ENCODE data around the gene ARHGAP31. TPM values are rescaled to one million over a fixed set of nuclear protein-coding genes. Genes with fewer than 3 reads are reported as not detected.

Gene ARHGAP31
- total RNA-seq, 6 experiments from 2014 or later = 1.6 to 8.7 (median 4.9) TPM

GRCh38 chr3:119297169-119297568 lies 3.0 kb downstream of the ARHGAP31 start:
- Histone ChIP-seq H3K27me3 (no peaks in the 10 kb centered on the region), H3K27ac (no peak overlapping the region), H3K4me1 (no peaks in the 10 kb centered on the region), H3K4me3 (no peak overlapping the region), H3K9me3 (no peaks in the 10 kb centered on the region), H3K36me3 (no peaks in the 10 kb centered on the region)
- DNase-seq (no peak), ATAC-seq (no peak)
- intact Hi-C loops (cut with DNase I) = no loop called here
- TF ChIP-seq POLR2A (IDR thresholded peaks at IDR 0.05) (no peak), CTCF (IDR thresholded peaks at IDR 0.05) (no peak)

- no peak overlapping the region for H3K4me3 ChIP-seq
- DNase-seq (no peak), ATAC-seq (no peak)
- intact Hi-C loops (cut with DNase I) = no loop called here
- H3K9me3 ChIP-seq = no peaks in the 10 kb centered on the region
- H3K4me1 ChIP-seq = no peaks in the 10 kb centered on the region
- no peaks in the 10 kb centered on the region for H3K27me3 ChIP-seq
- WGBS (ENCODE audit: insufficient coverage, low coverage, low lambda C conversion rate, missing lambda C conversion rate) = 90% methylated on average over 11 of the region's 11 CpGs
- no peak overlapping the region for H3K27ac ChIP-seq
- TF ChIP-seq CTCF (IDR thresholded peaks at IDR 0.05) (no peak), POLR2A (IDR thresholded peaks at IDR 0.05) (no peak)
- H3K36me3 ChIP-seq = no peaks in the 10 kb centered on the region
Measured at GRCh38 chr3:119298565-119298941, 4.4 kb downstream of the ARHGAP31 start.

- no peaks in the 10 kb centered on the region for H3K9me3 ChIP-seq
- H3K27ac ChIP-seq = peak overlapping the region in 1 of 3 donors; percentile 43
- no peaks in the 10 kb centered on the region for H3K27me3 ChIP-seq
- H3K4me3 ChIP-seq = no peak overlapping the region
- ATAC-seq = peak; percentile 24 to 61 (median 54)
- 69% methylated on average over 3 of the region's 5 CpGs for WGBS (ENCODE audit: insufficient coverage, low coverage, low lambda C conversion rate, missing lambda C conversion rate)
- TF ChIP-seq CTCF (IDR thresholded peaks at IDR 0.05) = no peak
- intact Hi-C loops (cut with DNase I) = no loop called here
- H3K36me3 ChIP-seq = no peaks in the 10 kb centered on the region
- no peaks in the 10 kb centered on the region for H3K4me1 ChIP-seq
- DNase-seq = no peak
Measured at GRCh38 chr3:119300991-119301391, 6.8 kb downstream of the ARHGAP31 start.

- no peaks in the 10 kb centered on the region for H3K27me3 ChIP-seq
- no peaks in the 10 kb centered on the region for H3K36me3 ChIP-seq
- ATAC-seq (peak; percentile 18 to 73 (median 65)), DNase-seq (no peak)
- H3K9me3 ChIP-seq = no peaks in the 10 kb centered on the region
- 38% methylated on average over 3 of the region's 3 CpGs for WGBS (ENCODE audit: insufficient coverage, low coverage, low lambda C conversion rate, missing lambda C conversion rate)
- intact Hi-C loops (cut with DNase I) = no loop called here
- no peak overlapping the region for H3K4me3 ChIP-seq
- TF ChIP-seq POLR2A (IDR thresholded peaks at IDR 0.05) (no peak), CTCF (IDR thresholded peaks at IDR 0.05) (no peak)
- H3K27ac ChIP-seq = peak overlapping the region in 1 of 3 donors; percentile 43
- H3K4me1 ChIP-seq = no peaks in the 10 kb centered on the region
Measured at GRCh38 chr3:119301662-119302061, 7.5 kb downstream of the ARHGAP31 start.

Data from right lobe of liver (tissue), 6 donors.